ENCODE results near the gene RITA1.
A peak's percentile ranks its signal among the peaks of the same experiment; 100 is the strongest.

Gene RITA1

DNA sequence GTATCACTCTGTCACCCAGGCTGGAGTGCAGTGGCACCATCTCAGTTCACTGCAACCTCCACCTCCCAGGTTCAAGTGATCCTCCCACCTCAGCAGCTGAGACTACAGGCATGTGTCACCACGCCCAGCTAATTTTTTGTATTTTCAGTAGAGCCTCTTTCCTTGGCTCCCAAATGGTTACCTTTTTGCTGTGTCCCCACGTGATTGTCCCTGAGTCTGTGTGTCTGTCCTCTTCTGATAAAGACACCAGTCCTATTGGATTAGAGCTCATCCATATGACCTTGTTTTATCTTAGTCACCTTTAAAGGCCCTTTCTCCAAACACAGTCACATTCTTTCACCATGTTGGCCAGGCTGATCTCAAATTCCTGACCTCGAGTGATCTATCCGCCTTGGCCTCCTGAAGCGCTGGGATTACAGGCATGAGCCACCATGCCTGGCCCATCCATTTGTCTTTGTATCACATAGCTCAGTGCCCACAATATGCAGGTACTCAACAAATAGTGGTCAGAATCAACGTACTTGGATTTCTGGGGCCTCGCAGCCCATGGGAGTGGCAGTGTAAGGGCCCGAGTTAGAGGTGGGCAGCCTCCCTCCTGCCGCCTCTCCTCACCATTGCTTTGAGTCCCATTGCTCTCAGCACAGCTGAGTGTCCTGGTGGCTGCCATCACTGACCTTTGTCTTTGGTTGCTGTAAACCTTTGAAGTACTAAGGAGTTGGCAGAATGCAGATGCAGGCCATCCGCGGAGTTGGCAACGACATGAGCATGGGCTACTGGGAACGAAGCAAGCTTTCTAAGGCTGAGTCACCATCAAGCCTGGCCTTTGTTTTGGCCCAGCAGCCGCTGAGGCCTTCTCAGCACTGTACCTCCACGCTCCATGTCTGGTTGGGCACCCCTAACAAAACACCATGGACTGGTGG is 45.1 kb downstream of the RITA1 start:
- DNase-seq (ENCODE audit: low read depth in 2 of 2), result no peak

DNA sequence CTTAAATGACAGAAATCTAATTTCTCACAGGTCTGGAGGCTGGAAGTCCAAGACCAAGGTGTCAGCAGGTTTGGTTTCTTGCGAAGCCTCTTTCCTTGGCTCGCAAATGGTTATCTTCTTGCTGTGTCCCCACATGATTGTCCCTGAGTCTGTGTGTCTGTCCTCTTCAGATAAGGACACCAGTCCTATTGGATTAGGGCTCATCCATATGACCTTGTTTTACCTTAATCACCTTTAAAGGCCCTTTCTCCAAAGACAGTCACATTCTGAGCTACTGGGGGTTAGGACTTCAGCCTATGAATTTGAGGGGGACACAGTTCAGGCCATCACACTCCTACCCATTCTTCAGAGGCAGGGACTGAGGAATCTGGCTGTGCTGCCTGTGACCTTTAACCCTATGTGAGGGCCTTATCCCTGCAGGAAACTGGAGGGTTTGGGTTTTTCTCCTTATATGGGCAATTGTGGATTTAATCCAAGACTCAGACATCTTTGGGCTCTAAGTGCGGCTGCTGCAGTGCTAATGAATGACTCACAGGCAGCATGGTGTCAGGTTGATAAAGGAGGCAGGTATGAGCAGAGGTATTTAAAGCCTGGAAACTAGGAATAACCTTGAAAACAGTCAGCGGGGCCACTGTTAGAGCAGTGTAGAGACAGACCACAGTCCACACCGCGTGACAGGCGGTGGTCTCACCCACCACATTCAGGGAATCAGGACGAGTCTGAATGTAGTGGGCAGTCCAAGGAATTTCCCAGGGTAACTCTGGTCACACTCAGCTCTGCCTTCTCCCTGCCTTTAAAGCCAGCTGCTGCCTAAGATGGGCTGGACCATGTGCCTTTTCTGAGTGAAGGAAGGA is 45.9 kb downstream of the RITA1 start:
- DNase-seq (ENCODE audit: low read depth in 2 of 2), result no peak

DNA sequence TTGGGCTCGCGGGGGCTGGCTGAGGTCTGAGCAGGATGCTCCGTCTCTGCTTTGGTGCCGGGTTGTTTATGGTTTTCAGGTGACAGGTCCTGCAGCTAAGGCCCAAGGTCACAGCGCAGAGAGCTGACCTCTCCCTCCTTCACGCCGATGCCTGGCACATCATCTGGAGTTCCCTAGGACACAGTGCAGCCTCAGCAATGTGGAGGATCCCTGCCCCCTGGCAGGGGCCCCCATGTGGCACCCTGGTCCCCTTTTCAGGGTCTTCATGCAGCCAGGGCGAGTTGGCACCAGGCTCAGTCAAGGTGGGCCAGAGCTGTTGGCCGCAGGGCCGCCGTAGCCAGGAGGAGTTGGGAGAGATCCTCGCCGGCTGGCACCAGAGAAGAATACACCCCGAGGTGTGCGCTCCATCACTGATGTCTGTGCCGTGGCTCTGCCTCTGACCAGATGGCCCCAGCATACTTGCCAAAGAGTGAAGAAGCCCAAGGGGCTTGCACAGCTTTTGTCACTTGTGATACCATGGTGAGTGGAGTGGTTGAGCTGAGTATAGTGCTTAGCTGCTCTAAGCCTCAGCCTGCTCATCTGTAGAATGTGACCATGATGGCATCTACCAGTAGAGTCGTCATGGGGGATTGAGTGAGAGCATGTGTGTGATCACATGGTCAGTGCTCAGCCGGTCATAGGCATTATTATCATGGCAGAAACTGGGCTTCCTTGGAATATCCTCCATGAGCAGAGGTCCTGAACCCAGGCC is 46.7 kb downstream of the RITA1 start:
- DNase-seq (ENCODE audit: low read depth in 2 of 2), result no peak

DNA sequence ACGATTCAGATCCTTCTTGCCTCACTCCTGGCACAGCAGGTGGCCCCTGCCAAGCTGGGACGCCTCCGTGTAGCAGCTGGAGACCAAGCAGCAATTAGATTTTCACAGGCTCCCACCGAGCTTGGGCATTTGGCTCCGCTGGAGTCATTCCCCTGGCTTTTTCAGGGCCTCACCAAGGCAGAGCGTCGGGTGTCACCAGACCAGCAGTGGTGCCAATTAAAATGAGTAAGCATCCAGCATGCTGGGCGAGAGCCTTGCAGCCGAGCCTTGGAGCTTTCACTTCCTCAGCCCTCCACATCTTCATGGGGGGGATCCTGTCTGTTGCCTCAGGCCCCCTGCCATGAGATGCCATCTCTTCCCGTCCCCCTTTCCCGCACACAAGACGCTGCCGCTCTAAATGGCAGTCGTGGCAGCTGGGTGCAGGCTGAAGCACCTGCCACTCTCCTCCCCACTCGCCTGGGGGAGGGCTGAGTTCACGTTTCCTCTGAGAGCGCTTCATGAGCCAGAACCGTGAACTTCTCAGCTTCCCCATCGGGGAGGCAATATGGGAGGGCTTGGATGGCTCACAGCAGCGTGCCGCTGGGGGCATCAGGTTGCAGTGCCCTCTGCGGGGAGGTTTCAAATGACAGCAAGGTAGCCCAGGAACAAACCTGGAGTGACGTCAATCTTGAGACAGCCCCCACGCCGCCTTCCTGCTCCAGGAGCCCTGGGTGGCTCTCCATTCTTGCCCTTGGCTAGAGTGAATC is 47.5 kb downstream of the RITA1 start:
- DNase-seq (ENCODE audit: low read depth in 2 of 2), result peak; percentile 52 to 55

DNA sequence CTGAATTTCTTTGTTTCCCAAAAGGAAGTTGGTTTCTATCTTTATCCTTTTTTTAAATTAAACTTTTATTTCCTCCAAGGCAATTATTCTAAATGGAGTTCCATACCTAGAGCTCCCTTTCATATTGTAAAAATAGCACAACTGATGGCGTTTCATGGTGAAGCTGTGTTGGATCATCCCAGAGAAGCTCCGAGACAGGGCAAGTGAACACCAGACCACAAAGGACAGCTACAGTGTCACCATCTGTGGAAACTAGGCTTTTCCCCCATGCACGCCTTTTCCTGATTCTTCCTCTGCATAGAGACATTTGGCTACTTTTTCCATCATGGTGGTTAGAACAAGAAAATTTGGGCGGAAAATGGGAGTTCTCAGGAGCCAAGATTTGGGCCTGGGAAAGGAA is 48.4 kb downstream of the RITA1 start:
- DNase-seq (ENCODE audit: low read depth in 2 of 2), result no peak

DNA sequence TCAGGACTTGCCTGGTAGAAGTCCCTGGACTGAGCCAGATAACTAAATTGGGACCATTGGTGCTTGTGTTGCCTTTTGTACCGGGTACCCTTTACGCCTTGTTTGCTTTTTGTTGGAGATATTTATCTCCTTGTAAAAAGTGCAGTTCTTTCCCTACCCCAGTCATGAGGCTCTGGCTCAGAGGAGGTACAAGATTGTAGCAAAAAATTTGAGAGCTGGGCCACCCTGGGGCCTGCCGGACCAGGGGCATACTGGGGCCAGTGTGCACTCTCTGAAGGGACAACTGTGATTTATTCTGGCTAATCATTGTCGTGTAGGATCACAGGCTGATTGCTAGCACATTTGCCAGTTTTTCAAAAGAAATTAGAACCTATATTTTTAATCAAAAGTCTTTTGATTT is 49.0 kb downstream of the RITA1 start:
- no peak for DNase-seq (ENCODE audit: low read depth in 2 of 2)

DNA sequence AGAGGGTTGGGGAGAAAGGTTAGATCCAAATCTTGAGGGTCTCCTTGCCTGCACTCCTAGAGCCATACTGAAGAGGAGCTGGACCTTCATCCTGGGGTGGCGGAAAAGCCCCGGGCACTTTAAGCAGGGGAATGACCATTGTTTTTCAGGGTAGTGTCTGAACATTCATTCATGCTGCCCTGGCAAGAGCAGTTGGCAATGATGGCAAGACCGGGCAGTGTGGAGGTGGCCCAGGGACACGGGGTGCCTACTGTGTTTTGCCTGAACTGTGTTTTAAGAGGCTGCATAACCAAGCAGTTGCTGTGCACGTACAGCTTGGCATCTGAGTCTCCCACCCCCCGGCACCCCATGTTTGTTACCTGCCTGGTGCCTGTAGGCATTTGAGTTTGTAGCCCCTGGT is 50.5 kb downstream of the RITA1 start:
- DNase-seq (ENCODE audit: low read depth in 2 of 2), result no peak

DNA sequence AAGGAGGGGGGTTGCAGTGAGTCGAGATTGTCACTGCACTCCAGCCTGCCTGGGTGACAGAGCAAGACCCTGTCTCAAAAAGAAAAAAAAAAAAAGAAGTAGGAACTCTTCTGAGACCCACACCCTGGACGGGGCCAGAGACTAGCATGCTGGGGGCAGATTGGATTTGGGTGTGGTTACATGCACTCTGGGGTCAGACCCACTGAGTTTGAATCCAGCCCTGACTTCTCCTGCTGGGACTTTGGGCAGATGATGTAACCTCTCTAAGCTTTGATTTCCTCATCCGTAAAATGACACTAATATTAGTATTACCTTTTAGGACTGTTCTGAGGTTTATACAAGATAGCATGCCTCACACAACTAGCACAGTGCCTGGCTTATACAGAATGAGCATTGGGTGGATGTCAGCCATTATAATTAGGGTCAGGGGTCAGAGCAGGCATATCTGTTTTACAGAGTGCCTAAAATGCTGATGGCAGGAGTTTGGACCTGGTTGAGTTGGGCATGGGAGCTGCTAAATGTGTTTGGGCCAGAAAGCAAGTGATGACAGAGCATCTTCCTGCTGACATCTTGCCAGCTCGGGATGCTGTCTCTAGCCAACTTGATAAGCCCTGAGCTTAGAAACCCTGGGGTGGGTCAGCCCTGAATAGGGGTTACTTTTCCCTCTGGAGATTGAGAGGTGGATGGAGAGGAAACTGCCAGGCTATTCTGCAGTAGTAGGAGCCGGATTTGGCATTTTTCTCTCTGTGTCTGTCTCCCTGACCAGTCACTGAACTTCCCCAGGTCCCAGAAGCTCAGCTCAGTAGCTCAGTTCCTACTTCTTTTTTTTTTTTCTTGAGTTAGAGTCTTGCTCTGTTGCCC is 51.2 kb downstream of the RITA1 start:
- DNase-seq (ENCODE audit: low read depth in 2 of 2), result no peak

DNA sequence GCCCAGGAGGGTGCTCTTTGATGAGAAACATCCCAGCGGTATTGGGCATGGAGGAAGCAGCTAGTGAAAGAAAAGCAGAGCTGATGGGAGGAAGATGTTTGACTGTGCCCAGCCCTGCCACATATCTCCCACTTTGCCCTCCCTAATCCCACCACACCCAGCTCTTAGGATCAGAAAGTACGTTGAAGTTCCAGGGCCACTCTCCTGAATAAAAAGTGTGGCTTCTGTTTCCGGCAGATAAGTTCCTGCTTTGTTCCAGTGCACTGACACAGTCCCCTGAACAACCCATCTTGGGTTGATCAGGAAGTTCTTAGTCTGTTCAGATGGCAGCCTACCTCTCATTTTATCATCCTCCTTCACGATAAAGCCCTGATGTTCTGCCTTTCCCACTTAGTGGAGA is 52.2 kb downstream of the RITA1 start:
- DNase-seq (ENCODE audit: low read depth in 2 of 2), result no peak

DNA sequence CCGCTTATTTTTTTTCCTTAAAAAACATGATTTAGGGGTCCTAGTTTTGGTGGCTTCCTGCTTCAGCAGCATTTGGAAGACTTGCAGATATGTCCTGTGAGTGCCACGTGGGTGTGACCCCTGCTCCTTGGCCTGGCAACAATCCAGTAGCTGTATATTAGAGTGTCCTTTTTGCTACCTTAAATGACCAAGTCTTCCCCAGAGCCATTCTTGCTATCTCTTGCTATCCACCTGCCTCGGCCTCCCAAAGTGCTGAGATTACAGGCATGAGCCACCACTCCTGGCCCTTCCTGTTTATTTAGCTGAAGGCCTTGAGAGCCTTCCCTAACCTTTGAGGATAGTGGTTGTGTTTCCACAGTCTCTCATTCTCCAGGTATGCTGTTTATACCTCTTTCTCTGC is 52.8 kb downstream of the RITA1 start:
- DNase-seq (ENCODE audit: low read depth in 2 of 2), result no peak

DNA sequence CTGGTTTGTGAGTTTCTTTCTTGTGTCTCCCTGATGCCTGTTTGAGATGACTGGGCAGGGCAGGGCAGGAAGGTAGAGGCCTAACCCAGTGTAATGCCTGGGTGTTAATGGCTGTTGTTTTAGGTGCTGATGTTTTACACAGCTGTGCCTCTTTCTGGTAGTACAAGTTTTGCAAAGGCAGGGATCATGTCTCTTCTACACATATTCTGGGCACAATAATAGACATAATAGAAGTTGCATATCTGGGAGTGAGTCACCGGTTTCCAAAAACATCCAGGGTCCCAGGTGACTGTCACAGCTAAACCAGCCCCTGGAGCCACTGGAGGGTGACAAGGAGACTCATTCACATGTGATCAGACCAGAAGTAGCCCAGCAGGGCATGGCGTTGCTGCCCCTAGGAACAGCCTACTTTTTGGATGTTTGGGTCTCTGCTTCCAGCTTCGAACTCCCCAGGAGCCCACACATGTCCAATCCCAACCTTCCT is 53.8 kb downstream of the RITA1 start:
- no peak for DNase-seq (ENCODE audit: low read depth in 2 of 2)

DNA sequence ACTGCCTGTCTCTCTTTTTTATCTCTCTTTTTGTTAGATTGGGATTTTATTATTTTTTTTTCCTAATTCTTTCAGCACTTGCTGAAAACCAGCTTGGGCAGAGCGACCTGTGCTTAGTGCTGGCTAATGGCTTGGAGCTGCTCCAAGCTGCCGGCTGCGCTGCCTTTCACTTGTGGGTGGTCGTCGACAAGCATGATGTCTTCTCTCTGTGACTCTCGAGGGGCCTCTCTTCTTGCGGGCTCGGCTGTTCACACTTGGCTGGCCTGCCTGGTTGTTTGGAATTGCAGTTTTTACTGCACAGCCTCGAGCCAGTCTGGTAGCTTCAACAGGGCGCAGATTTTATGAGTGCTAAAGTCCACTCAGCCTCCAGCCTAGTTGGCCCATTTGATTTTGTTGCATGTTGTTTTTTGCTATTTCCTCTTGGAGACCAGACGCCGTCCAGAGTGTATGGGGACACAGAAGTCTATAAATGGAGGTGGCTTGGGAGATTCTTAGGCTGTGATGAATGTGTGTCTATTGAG is 54.4 kb downstream of the RITA1 start:
- DNase-seq (ENCODE audit: low read depth in 2 of 2), result no peak

DNA sequence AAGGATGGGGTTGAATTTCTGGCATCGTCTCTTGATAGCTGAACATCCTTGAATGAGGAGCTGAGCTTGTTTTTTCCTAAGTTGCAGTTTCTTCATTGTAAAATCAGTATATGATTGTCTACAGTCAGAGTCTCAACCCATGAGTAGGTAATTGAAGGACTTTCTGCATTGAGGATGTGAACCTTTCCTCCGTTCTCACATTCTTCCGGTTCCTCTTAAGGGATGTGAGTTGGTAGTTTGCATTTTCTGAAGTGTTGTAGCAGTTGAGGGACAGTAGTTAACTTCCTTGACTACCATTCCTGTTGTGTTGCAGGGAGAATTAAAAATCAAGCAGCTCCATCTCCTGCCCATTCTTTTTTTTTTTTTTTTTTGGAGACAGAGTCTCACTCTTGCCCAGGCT is 54.9 kb downstream of the RITA1 start:
- DNase-seq (ENCODE audit: low read depth in 2 of 2), result no peak

DNA sequence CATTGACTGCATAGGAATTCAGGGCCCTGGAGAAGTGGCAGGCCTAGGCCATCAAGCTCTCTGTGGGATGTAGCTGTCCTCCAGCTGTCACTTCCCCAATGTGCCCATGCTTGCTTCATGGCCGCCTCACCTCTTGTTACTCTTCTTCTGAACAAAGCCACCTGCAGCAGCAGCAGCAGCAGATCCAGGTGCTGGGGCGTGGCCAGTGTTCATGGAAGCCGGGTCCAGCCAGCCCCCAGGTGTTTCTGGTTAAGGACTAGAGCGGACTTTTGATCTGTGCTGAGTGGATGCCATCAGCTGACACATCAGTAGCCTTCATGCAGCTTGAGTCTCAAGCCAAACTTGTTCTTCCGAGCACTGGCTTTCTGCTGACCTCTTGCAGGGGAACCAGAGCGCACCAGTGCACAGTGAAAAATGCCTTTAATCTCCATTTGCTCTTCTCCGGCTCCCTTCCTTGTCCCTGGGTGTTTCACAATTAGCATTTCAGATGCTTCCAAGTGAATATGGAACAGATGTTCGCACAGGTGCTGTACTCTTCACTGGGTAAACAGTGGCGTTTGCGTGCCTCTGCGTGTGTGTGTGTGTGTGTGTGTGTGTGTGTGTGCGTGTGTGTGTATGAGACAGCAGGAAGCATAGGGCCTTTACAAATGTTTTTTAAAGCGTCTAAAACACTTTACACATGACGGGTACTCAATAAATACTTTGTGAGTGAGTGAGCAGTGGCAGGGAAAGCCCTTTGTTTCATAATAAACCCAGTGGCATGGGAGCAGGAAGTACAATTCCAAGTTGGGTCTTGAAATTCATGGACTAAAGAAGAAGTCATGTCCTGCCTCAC is 55.9 kb downstream of the RITA1 start:
- DNase-seq (ENCODE audit: low read depth in 2 of 2), result no peak

Measured in stimulated activated CD8-positive, alpha-beta memory T cell treated with anti-CD3 and anti-CD28 coated beads, Interleukin-7, amount 100 ng/mL, for 4 hours (primary cell).